Mammary epithelial cell (primary cell): ENCODE measurements around the gene BPGM.

Experiments
- EZH2 ChIP-seq: IDR thresholded peaks from 2 replicates; pipeline ENCODE4 v1.6.1; 2012; ENCODE audit warnings: low read length, inconsistent platforms, borderline replicate concordance
- TF ChIP-seq, protein P1 (sequence below), 2 donors: IDR thresholded peaks in 1 of 2; conservative IDR thresholded peaks in 1 of 2; 2 replicates each; pipeline ENCODE4 v1.5.1; 2011 to 2012; ENCODE audit warnings: inconsistent platforms in 2 of 2, low read length in 2 of 2, mild to moderate bottlenecking in 2 of 2, control low read depth in 1 of 2, low read depth in 1 of 2; ENCODE audit not compliant: insufficient read depth in 1 of 2; ENCODE audit errors: extremely low read depth in 1 of 2

DNA sequence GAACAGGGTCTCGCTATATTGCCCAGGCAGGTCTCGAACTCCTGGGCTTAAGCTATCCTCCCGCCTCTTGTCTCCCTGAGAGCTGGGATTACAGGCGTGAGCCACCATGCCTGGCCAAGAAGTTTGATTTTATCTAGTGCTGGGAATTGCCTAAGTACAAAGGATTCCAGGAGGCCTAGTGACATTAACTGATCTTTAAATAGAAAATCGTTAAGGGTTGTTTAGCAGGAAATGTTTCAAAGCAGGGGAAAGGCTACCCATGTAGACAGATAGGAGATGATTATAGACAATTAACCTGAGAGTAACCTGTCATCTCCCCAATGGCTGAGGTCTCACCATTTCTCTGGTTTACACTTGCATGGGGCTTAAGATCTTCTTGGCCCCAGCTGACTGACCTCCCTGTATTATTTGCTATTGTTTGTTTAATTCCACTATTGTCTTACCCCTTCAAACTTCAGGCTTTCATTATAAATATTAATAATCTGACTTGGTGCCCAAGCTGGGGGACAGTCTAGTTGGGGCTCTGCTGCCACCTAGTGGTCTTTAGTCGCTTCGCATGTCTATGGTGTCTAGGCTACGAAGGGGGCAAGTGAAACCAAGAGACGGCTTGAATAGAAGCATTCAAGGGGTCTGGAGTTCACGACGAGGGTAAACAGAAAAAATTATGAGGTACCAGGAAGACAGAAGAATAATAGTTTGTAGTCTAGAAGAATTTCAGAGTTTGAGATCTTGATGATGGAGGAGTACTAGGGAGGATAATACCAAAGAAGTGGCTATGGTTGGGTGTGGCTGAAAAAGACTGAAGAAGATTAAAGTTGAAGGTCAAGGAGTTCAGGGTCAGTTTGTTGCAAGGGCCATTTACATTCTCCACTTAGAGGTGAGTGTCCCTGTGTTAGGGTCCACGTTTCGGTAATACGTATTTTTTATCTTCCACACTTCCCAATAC lies 40.4 kb upstream of the BPGM start:
- TF ChIP-seq, protein P1, sequence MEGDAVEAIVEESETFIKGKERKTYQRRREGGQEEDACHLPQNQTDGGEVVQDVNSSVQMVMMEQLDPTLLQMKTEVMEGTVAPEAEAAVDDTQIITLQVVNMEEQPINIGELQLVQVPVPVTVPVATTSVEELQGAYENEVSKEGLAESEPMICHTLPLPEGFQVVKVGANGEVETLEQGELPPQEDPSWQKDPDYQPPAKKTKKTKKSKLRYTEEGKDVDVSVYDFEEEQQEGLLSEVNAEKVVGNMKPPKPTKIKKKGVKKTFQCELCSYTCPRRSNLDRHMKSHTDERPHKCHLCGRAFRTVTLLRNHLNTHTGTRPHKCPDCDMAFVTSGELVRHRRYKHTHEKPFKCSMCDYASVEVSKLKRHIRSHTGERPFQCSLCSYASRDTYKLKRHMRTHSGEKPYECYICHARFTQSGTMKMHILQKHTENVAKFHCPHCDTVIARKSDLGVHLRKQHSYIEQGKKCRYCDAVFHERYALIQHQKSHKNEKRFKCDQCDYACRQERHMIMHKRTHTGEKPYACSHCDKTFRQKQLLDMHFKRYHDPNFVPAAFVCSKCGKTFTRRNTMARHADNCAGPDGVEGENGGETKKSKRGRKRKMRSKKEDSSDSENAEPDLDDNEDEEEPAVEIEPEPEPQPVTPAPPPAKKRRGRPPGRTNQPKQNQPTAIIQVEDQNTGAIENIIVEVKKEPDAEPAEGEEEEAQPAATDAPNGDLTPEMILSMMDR (conservative IDR thresholded peaks at IDR 0.05 in 1 of 2, IDR thresholded peaks at IDR 0.05 in 1 of 2; ENCODE audit: extremely low read depth in 1 of 2, insufficient read depth in 1 of 2, low read depth in 1 of 2, low read length in 2 of 2), result peak; percentile 85 to 93
- TF ChIP-seq EZH2, result no peak
